Effector memory CD4-positive, alpha-beta T cell (primary cell): ENCODE results near the gene IRAK2.

Experiments used
- DNase-seq, 3 donors: peaks; one replicate each; pipeline ENCODE4 v3.0.0-alpha.2; 2020
- H3K27ac ChIP-seq: 2 replicates; pipeline ENCODE4 v1.7.0; 2013; ENCODE audit warnings: mild to moderate bottlenecking, low read length, moderate library complexity; ENCODE audit not compliant: insufficient read depth, poor library complexity, severe bottlenecking
- H3K27me3 ChIP-seq: replicated peaks from 2 replicates; pipeline ENCODE4 v1.7.0; 2013; ENCODE audit warnings: mild to moderate bottlenecking, low read length; ENCODE audit not compliant: insufficient read depth, control insufficient read depth, poor library complexity, severe bottlenecking
- H3K36me3 ChIP-seq: 2 replicates; pipeline ENCODE4 v1.7.0; 2013; ENCODE audit warnings: mild to moderate bottlenecking, low read length, moderate library complexity; ENCODE audit not compliant: control insufficient read depth, insufficient read depth
- H3K4me1 ChIP-seq: 2 replicates; pipeline ENCODE4 v1.7.0; 2013; ENCODE audit warnings: low read length, mild to moderate bottlenecking; ENCODE audit not compliant: control insufficient read depth, insufficient read depth, poor library complexity, severe bottlenecking
- H3K4me3 ChIP-seq: 2 replicates; pipeline ENCODE4 v1.7.0; 2013; ENCODE audit warnings: low read length, low read depth, mild to moderate bottlenecking; ENCODE audit not compliant: insufficient read depth, poor library complexity, severe bottlenecking
- H3K9me3 ChIP-seq: 2 replicates; pipeline ENCODE4 v1.7.0; 2013; ENCODE audit warnings: mild to moderate bottlenecking, low read length, moderate library complexity; ENCODE audit not compliant: control insufficient read depth

IRAK2 gene

DNA sequence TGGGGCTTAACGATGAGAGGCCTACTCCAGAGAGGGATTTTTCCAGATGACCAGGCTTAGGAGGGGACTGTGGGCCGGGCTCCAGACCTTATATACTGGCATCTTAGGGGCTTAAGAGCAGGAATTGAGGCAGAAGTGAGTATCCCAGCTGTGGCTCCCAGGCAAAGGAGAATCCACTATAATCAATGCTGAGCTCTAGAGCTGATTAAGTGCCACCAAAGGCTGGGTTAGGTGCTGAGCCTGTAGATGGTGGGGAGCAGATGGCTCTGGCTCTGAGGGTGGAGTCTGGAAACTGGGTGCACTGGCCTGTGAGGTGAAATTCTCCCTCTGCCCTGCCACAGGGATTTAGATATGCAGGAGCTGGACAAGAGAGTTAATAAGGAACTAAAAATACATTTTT, 23.2 kb downstream of the IRAK2 start:
- Histone ChIP-seq H3K4me1 (peaks cover 51% of the 10 kb centered on the region), H3K27ac (no peak overlapping the region), H3K4me3 (no peak overlapping the region), H3K9me3 (no peaks in the 10 kb centered on the region), H3K36me3 (no peaks in the 10 kb centered on the region), H3K27me3 (no peaks in the 10 kb centered on the region)
- DNase-seq: no peak

DNA sequence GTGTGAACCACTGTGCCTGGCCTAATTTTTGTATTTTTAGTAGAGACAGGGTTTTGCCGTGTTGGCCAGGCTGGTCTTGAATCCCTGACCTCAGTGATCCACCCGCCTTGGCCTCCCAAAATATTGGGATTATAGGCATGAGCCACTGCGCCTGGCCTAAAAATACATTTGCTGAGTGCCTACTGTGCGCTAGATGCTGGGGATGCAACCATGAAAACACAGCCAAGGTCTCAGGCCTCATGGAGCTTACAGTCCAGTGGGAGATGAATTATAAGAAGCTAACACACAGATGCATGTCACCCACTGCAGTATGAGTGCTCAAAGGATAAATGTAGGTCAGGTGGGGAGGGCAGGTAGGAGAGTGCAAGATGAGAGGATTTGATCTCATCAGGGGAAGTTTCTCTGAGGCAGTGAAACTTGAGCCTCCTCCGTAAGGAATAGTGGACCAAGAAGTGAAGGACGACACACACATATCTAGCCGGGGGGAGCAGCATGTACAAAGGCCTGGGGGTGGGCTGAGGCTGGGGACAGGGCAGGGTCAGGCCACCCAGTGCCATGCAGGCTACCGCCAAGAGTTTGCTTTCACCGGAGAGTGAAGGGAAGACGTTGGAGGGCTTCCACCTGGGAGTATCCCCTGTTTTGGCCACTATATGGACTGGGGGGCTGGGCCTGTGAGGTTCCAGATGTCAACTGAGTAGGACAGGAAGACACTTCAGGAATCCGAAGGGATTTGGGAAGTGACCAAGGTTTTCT, 24.3 kb downstream of the IRAK2 start:
- Histone ChIP-seq H3K27me3 (no peaks in the 10 kb centered on the region), H3K4me3 (no peak overlapping the region), H3K36me3 (no peaks in the 10 kb centered on the region), H3K4me1 (peaks cover 62% of the 10 kb centered on the region), H3K27ac (peak overlapping the region; percentile 40), H3K9me3 (no peaks in the 10 kb centered on the region)
- no peak for DNase-seq

GRCh38 chr3:10189557-10190354, 25.0 kb downstream of the IRAK2 start:
- no peaks in the 10 kb centered on the region for H3K36me3 ChIP-seq
- no peaks in the 10 kb centered on the region for H3K27me3 ChIP-seq
- H3K4me1 ChIP-seq: peaks cover 69% of the 10 kb centered on the region
- DNase-seq: peak in 2 of 3 donors; percentile 31 to 35
- H3K9me3 ChIP-seq: no peaks in the 10 kb centered on the region
- H3K27ac ChIP-seq: peak overlapping the region; percentile 40
- H3K4me3 ChIP-seq: no peak overlapping the region

GRCh38 chr3:10192953-10193691, 28.4 kb downstream of the IRAK2 start:
- Histone ChIP-seq H3K4me3 (peak overlapping the region; percentile 10), H3K27ac (peak overlapping the region; percentile 89), H3K9me3 (no peaks in the 10 kb centered on the region), H3K4me1 (peaks cover 86% of the 10 kb centered on the region), H3K27me3 (no peaks in the 10 kb centered on the region), H3K36me3 (no peaks in the 10 kb centered on the region)
- DNase-seq: peak in 2 of 3 donors; percentile 35 to 36

- no peaks in the 10 kb centered on the region for H3K27me3 ChIP-seq
- H3K9me3 ChIP-seq: no peaks in the 10 kb centered on the region
- H3K27ac ChIP-seq: peak overlapping the region; percentile 89
- no peak for DNase-seq
- H3K4me3 ChIP-seq: peak overlapping the region; percentile 18
- peaks cover 91% of the 10 kb centered on the region for H3K4me1 ChIP-seq
- H3K36me3 ChIP-seq: no peaks in the 10 kb centered on the region
Observed at GRCh38 chr3:10193692-10194327, 29.1 kb downstream of the IRAK2 start.

GRCh38 chr3:10194328-10195071, 29.8 kb downstream of the IRAK2 start:
- Histone ChIP-seq H3K36me3 (no peaks in the 10 kb centered on the region), H3K4me1 (peaks cover 91% of the 10 kb centered on the region), H3K4me3 (peak overlapping the region; percentile 18), H3K9me3 (no peaks in the 10 kb centered on the region), H3K27me3 (no peaks in the 10 kb centered on the region), H3K27ac (peak overlapping the region; percentile 89)
- DNase-seq: peak in 2 of 3 donors; percentile 48 to 54

DNA sequence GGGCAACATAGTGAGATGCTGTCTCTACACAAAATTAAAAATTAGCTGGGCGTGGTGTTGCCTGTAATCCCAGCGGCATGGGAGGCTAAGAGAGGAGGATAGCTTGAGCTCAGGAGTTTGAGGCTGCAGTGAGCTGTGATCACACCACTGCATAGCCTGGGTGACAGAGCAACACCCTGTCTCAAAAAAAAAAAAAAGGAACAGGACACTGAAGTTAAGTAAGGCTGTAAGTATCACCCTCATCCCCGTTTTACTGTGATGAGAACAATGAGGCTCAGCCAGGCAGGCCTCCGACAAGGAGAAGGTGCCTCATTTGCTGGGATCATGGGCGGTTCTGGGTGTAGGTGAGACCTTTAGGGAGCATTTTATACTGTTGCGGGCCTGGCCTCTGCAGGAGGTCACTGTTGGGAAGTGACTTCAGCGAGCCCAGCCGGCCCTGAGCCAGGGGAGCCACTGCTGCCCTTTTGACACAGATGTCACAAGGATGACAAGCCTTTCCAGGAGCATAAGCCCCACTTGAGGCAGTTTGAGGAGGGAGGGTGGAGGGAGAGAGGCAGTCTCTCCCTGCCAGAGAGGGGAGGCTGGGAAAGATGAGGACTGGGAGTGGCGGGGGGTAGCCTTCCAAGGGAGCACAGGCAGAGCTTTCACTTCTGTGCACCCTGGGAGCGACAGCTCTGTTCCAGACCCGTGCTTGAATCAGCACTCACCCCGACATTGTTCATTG, 30.8 kb downstream of the IRAK2 start:
- Histone ChIP-seq H3K27ac (peak overlapping the region; percentile 89), H3K9me3 (no peaks in the 10 kb centered on the region), H3K36me3 (no peaks in the 10 kb centered on the region), H3K4me3 (peak overlapping the region; percentile 0), H3K27me3 (no peaks in the 10 kb centered on the region), H3K4me1 (peaks cover 90% of the 10 kb centered on the region)
- no peak for DNase-seq

- H3K36me3 ChIP-seq: no peaks in the 10 kb centered on the region
- peaks cover 84% of the 10 kb centered on the region for H3K4me1 ChIP-seq
- H3K27ac ChIP-seq: peak overlapping the region; percentile 89
- H3K9me3 ChIP-seq: no peaks in the 10 kb centered on the region
- no peaks in the 10 kb centered on the region for H3K27me3 ChIP-seq
- no peak for DNase-seq
- no peak overlapping the region for H3K4me3 ChIP-seq
Observed at GRCh38 chr3:10196389-10197052, 31.8 kb downstream of the IRAK2 start.
